ENCODE measurements around the gene ARHGEF12. TPM values are rescaled to one million over a fixed set of nuclear protein-coding genes. Genes with fewer than 3 reads are reported as not detected.

Gene ARHGEF12
- total RNA-seq, 1 experiment from 2014 or later = 41.0 TPM

GRCh38 chr11:120324932-120325810 is 11.0 kb upstream of the ARHGEF12 start, which contains the start of gene TLCD5:
TLCD5 (plus strand) TSS chr11:120325299; CDS start chr11:120327442, 2,143 bp downstream.
- peak within 1 kb of the TSS; percentile 69 for H3K9ac ChIP-seq (ENCODE audit: low read length)
- H3K36me3 ChIP-seq (ENCODE audit: low read depth, low read length) = peaks cover 1% of the 10 kb centered on the region; the same call in 1 of the 2 replicates
- no peaks in the 10 kb centered on the region for H3K27me3 ChIP-seq (ENCODE audit: low read length)
- no TSS peak for BruUV-seq (replicated peaks)
- H4K20me1 ChIP-seq (ENCODE audit: low read length) = no peaks in the 10 kb centered on the region
- intact Hi-C loops (cut with micrococcal nuclease) = no loop called here
- POLR2A ChIA-PET (ENCODE audit: unreplicated experiment) = interaction anchor here (0.5 kb wide), 1 partner anchor 103 kb away, joined by 3 read pairs; no protein-coding TSS in a partner anchor
- DNase-seq (peak; percentile 68), ATAC-seq (peak; percentile 86)
- peaks cover 5% of the 10 kb centered on the region for H3F3A ChIP-seq (ENCODE audit: low read length, unreplicated experiment)
- TF ChIP-seq EZH2 (IDR thresholded peaks at IDR 0.05; ENCODE audit: low read length, unreplicated experiment) (no peak), CTCF (conservative IDR thresholded peaks at IDR 0.05; ENCODE audit: low read depth, low read length) (peak; percentile 29; the same call in 1 of the 2 replicates), EZH2phosphoT487 (IDR thresholded peaks at IDR 0.05; ENCODE audit: borderline replicate concordance, low read length) (no peak)
- H3K27ac ChIP-seq (ENCODE audit: low read length) = peak within 1 kb of the TSS; percentile 17
- peak within 1 kb of the TSS; percentile 72 for H3K4me3 ChIP-seq (ENCODE audit: low read length)
- H3K79me2 ChIP-seq (ENCODE audit: low read length) = peaks cover 11% of the 10 kb centered on the region
- no peaks in the 10 kb centered on the region for H3K9me2 ChIP-seq (replicated peaks; ENCODE audit: low read length)
- peak within 1 kb of the TSS; percentile 87 for H3K4me2 ChIP-seq (ENCODE audit: low read length)
- CTCF ChIA-PET = interaction anchor here (0.5 to 1.2 kb wide), 5 partner anchors 19 to 668 kb away, joined by 3 to 5 read pairs (median 3); no protein-coding TSS in a partner anchor
- no peaks in the 10 kb centered on the region for H3K9me3 ChIP-seq (ENCODE audit: low read length)
- peaks cover 23% of the 10 kb centered on the region for H3K4me1 ChIP-seq (ENCODE audit: insufficient read depth, low read length)
- peak within 1 kb of the TSS; percentile 61 for H2AFZ ChIP-seq (ENCODE audit: low read length)

- CTCF ChIA-PET = no interaction called here
- intact Hi-C loops (cut with micrococcal nuclease) = no loop called here
- peaks cover 5% of the 10 kb centered on the region for H3F3A ChIP-seq (ENCODE audit: low read length, unreplicated experiment)
These were observed 10.0 kb upstream of the ARHGEF12 start for GRCh38 chr11:120326228-120326627.

GRCh38 chr11:120326845-120327281 is 9.3 kb upstream of the ARHGEF12 start:
- no peaks in the 10 kb centered on the region for H3K27me3 ChIP-seq (ENCODE audit: low read length)
- TF ChIP-seq EZH2phosphoT487 (IDR thresholded peaks at IDR 0.05; ENCODE audit: borderline replicate concordance, low read length) (no peak), EZH2 (IDR thresholded peaks at IDR 0.05; ENCODE audit: low read length, unreplicated experiment) (no peak), CTCF (conservative IDR thresholded peaks at IDR 0.05; ENCODE audit: low read depth, low read length) (no peak)
- H3K9me2 ChIP-seq (replicated peaks; ENCODE audit: low read length) = no peaks in the 10 kb centered on the region
- H3K4me2 ChIP-seq (ENCODE audit: low read length) = peak overlapping the region; percentile 87
- ChIA-PET POLR2A (ENCODE audit: unreplicated experiment) (no interaction called here), CTCF (no interaction called here)
- H3K4me1 ChIP-seq (ENCODE audit: insufficient read depth, low read length) = peaks cover 37% of the 10 kb centered on the region
- H3K79me2 ChIP-seq (ENCODE audit: low read length) = peaks cover 11% of the 10 kb centered on the region
- no peak overlapping the region for H3K4me3 ChIP-seq (ENCODE audit: low read length)
- peaks cover 4% of the 10 kb centered on the region; the same call in 1 of the 2 replicates for H3K36me3 ChIP-seq (ENCODE audit: low read depth, low read length)
- DNase-seq (peak; percentile 64), ATAC-seq (peak; percentile 7; the same call in 1 of the 2 replicates)
- BruUV-seq (replicated peaks) = no TSS peak
- H4K20me1 ChIP-seq (ENCODE audit: low read length) = no peaks in the 10 kb centered on the region
- H3F3A ChIP-seq (ENCODE audit: low read length, unreplicated experiment) = peaks cover 5% of the 10 kb centered on the region
- H2AFZ ChIP-seq (ENCODE audit: low read length) = no peak overlapping the region
- H3K9me3 ChIP-seq (ENCODE audit: low read length) = no peaks in the 10 kb centered on the region
- H3K9ac ChIP-seq (ENCODE audit: low read length) = no peak overlapping the region
- intact Hi-C loops (cut with micrococcal nuclease) = no loop called here
- H3K27ac ChIP-seq (ENCODE audit: low read length) = no peak overlapping the region

More at GRCh38 chr11:120326228-120326627, 10.0 kb upstream of the ARHGEF12 start:
- Histone ChIP-seq H3K4me2 (ENCODE audit: low read length) (peak overlapping the region; percentile 87), H3K4me1 (ENCODE audit: insufficient read depth, low read length) (peaks cover 31% of the 10 kb centered on the region), H3K9me3 (ENCODE audit: low read length) (no peaks in the 10 kb centered on the region), H3K27ac (ENCODE audit: low read length) (no peak overlapping the region), H3K79me2 (ENCODE audit: low read length) (peaks cover 11% of the 10 kb centered on the region), H2AFZ (ENCODE audit: low read length) (no peak overlapping the region), H3K4me3 (ENCODE audit: low read length) (peak overlapping the region; percentile 72), H3K9ac (ENCODE audit: low read length) (peak overlapping the region; percentile 69; the same call in 1 of the 2 replicates), H3K36me3 (ENCODE audit: low read depth, low read length) (peaks cover 4% of the 10 kb centered on the region; the same call in 1 of the 2 replicates), H3K27me3 (ENCODE audit: low read length) (no peaks in the 10 kb centered on the region), H4K20me1 (ENCODE audit: low read length) (no peaks in the 10 kb centered on the region), H3K9me2 (replicated peaks; ENCODE audit: low read length) (no peaks in the 10 kb centered on the region)
- no peak for TF ChIP-seq EZH2phosphoT487 (IDR thresholded peaks at IDR 0.05; ENCODE audit: borderline replicate concordance, low read length)
- TF ChIP-seq EZH2 (IDR thresholded peaks at IDR 0.05; ENCODE audit: low read length, unreplicated experiment) = no peak
- POLR2A ChIA-PET (ENCODE audit: unreplicated experiment) = interaction anchor here (0.6 kb wide), 1 partner anchor 23 kb away, joined by 10 read pairs; no protein-coding TSS in a partner anchor
- BruUV-seq (replicated peaks) = no TSS peak
- DNase-seq (no peak), ATAC-seq (no peak)
